ENCODE measurements around the gene UBE4B. TPM values are rescaled to one million over a fixed set of nuclear protein-coding genes. Genes with fewer than 3 reads are reported as not detected.
"Not testable (repeated sequence)": the region's sequence is repeated elsewhere in the genome, so short reads cannot be mapped to it uniquely, and the experiment has no call there.

UBE4B gene
- total RNA-seq = 39.8 TPM
- long read RNA-seq, full-length matches to known transcripts = 2 of 18 reads
- long read RNA-seq, partial matches to known transcripts = 11 of 18 reads
- long read RNA-seq, other reads (novel, unspliced or antisense) = 5 of 18 reads

- DNase-seq (ENCODE audit: low spot score) = peak; percentile 100
Measured at GRCh38 chr1:10032590-10033358, at the start of gene UBE4B. UBE4B (plus strand) TSS chr1:10032958; CDS start chr1:10033671, 713 bp downstream.

- DNase-seq (ENCODE audit: low spot score) = no peak
Measured at GRCh38 chr1:9984253-9984652, 48.5 kb upstream of the UBE4B start.

- no peak for DNase-seq (ENCODE audit: low spot score)
Measured at GRCh38 chr1:9985001-9985400, 47.8 kb upstream of the UBE4B start.

GRCh38 chr1:9989773-9990172, 43.0 kb upstream of the UBE4B start:
- no peak for DNase-seq (ENCODE audit: low spot score)

- DNase-seq (ENCODE audit: low spot score) = no peak
Measured at GRCh38 chr1:9990944-9991343, 41.8 kb upstream of the UBE4B start.

GRCh38 chr1:9992910-9993309, 39.8 kb upstream of the UBE4B start:
- DNase-seq (ENCODE audit: low spot score) = no peak

- no peak for DNase-seq (ENCODE audit: low spot score)
Measured at GRCh38 chr1:9993561-9994075, 39.1 kb upstream of the UBE4B start.

GRCh38 chr1:9996624-9997582, 35.9 kb upstream of the UBE4B start, which contains the start of gene RBP7:
RBP7 (plus strand) TSS chr1:9997228; CDS start chr1:9997259, 31 bp downstream.
- no peak for DNase-seq (ENCODE audit: low spot score)

- no peak for DNase-seq (ENCODE audit: low spot score)
Measured at GRCh38 chr1:10001016-10001665, 31.6 kb upstream of the UBE4B start.

- not testable (repeated sequence) for DNase-seq (ENCODE audit: low spot score)
Measured at GRCh38 chr1:10005248-10005647, 27.5 kb upstream of the UBE4B start.

- no peak for DNase-seq (ENCODE audit: low spot score)
Measured at GRCh38 chr1:10007169-10007568, 25.6 kb upstream of the UBE4B start.

GRCh38 chr1:10014016-10014415, 18.7 kb upstream of the UBE4B start:
- no peak for DNase-seq (ENCODE audit: low spot score)

GRCh38 chr1:10019561-10019960, 13.2 kb upstream of the UBE4B start:
- no peak for DNase-seq (ENCODE audit: low spot score)

- no peak for DNase-seq (ENCODE audit: low spot score)
Measured at GRCh38 chr1:10020086-10020485, 12.7 kb upstream of the UBE4B start.

- not testable (repeated sequence) for DNase-seq (ENCODE audit: low spot score)
Measured at GRCh38 chr1:10020678-10021077, 12.1 kb upstream of the UBE4B start.

- not testable (repeated sequence) for DNase-seq (ENCODE audit: low spot score)
Measured at GRCh38 chr1:10021992-10022391, 10.8 kb upstream of the UBE4B start.

- DNase-seq (ENCODE audit: low spot score) = no peak
Measured at GRCh38 chr1:10022656-10023055, 10.1 kb upstream of the UBE4B start.

GRCh38 chr1:10025354-10025753, 7.4 kb upstream of the UBE4B start:
- no peak for DNase-seq (ENCODE audit: low spot score)

- DNase-seq (ENCODE audit: low spot score) = no peak
Measured at GRCh38 chr1:10027027-10027426, 5.7 kb upstream of the UBE4B start.

GRCh38 chr1:10028956-10029500, 3.7 kb upstream of the UBE4B start:
- not testable (repeated sequence) for DNase-seq (ENCODE audit: low spot score)

GRCh38 chr1:10031461-10031860, 1.3 kb upstream of the UBE4B start:
- DNase-seq (ENCODE audit: low spot score) = no peak
